ENCODE measurements around the gene SUCLA2.

DNA sequence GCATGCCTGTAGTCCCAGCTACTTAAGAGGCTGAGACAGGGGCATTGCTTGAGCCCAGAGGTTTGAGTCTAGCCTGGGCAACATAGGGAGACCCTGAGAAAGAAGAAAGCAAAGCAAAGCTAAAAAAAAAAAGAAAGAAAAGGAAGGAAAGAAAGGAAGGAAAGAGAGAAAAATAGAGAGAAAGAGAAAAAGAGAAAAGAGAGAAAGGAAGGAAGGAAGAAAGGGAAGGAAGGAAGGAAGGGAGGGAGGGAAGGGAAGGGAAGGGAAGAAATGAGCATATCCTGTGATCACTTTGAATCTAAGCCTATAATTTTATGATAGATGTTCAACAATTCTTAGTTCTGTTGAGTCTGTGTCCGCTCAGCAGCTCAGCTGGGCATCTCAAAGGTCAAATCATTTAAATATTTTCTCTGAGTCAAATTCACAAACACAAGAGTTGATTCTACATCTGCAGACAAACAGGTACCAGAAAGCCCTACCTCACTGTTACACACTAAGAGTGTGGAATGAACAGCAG lies 70.4 kb downstream of the SUCLA2 start:
- TF ChIP-seq, protein P1, sequence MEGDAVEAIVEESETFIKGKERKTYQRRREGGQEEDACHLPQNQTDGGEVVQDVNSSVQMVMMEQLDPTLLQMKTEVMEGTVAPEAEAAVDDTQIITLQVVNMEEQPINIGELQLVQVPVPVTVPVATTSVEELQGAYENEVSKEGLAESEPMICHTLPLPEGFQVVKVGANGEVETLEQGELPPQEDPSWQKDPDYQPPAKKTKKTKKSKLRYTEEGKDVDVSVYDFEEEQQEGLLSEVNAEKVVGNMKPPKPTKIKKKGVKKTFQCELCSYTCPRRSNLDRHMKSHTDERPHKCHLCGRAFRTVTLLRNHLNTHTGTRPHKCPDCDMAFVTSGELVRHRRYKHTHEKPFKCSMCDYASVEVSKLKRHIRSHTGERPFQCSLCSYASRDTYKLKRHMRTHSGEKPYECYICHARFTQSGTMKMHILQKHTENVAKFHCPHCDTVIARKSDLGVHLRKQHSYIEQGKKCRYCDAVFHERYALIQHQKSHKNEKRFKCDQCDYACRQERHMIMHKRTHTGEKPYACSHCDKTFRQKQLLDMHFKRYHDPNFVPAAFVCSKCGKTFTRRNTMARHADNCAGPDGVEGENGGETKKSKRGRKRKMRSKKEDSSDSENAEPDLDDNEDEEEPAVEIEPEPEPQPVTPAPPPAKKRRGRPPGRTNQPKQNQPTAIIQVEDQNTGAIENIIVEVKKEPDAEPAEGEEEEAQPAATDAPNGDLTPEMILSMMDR (IDR thresholded peaks at IDR 0.05; ENCODE audit: insufficient read depth, low read length), result no peak
- TF ChIP-seq, protein P2, sequence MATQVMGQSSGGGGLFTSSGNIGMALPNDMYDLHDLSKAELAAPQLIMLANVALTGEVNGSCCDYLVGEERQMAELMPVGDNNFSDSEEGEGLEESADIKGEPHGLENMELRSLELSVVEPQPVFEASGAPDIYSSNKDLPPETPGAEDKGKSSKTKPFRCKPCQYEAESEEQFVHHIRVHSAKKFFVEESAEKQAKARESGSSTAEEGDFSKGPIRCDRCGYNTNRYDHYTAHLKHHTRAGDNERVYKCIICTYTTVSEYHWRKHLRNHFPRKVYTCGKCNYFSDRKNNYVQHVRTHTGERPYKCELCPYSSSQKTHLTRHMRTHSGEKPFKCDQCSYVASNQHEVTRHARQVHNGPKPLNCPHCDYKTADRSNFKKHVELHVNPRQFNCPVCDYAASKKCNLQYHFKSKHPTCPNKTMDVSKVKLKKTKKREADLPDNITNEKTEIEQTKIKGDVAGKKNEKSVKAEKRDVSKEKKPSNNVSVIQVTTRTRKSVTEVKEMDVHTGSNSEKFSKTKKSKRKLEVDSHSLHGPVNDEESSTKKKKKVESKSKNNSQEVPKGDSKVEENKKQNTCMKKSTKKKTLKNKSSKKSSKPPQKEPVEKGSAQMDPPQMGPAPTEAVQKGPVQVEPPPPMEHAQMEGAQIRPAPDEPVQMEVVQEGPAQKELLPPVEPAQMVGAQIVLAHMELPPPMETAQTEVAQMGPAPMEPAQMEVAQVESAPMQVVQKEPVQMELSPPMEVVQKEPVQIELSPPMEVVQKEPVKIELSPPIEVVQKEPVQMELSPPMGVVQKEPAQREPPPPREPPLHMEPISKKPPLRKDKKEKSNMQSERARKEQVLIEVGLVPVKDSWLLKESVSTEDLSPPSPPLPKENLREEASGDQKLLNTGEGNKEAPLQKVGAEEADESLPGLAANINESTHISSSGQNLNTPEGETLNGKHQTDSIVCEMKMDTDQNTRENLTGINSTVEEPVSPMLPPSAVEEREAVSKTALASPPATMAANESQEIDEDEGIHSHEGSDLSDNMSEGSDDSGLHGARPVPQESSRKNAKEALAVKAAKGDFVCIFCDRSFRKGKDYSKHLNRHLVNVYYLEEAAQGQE (IDR thresholded peaks at IDR 0.05; ENCODE audit: insufficient replicate concordance, low read depth), result no peak

All from HL-60 (cell line).